Measurements from ENCODE around the gene CD300LB.

CD300LB gene

GRCh38 chr17:74547736-74548135, 16.5 kb upstream of the CD300LB start:
- DNase-seq, result no peak

- no peak for DNase-seq
These were observed 16.0 kb upstream of the CD300LB start for GRCh38 chr17:74547264-74547663.

GRCh38 chr17:74546586-74546985, 15.3 kb upstream of the CD300LB start:
- DNase-seq, result no peak

GRCh38 chr17:74545843-74546230, 14.6 kb upstream of the CD300LB start, which contains the start of gene CD300C:
TSS of gene CD300C (minus strand) at chr17:74546115. CDS start at chr17:74545782, 333 bp downstream.
- DNase-seq, result no peak

GRCh38 chr17:74544991-74545842, 13.9 kb upstream of the CD300LB start:
- no peak for DNase-seq

GRCh38 chr17:74543891-74544760, 12.9 kb upstream of the CD300LB start:
- no peak for DNase-seq

GRCh38 chr17:74543406-74543805, 12.1 kb upstream of the CD300LB start:
- no peak for DNase-seq

GRCh38 chr17:74542727-74543383, 11.6 kb upstream of the CD300LB start:
- no peak for DNase-seq

GRCh38 chr17:74542166-74542565, 10.9 kb upstream of the CD300LB start:
- no peak for DNase-seq

- DNase-seq, result no peak
These were observed 10.2 kb upstream of the CD300LB start for GRCh38 chr17:74541176-74542111.

- no peak for DNase-seq
These were observed 8.1 kb upstream of the CD300LB start for GRCh38 chr17:74539281-74539820.

- no peak for DNase-seq
These were observed 5.6 kb upstream of the CD300LB start for GRCh38 chr17:74536890-74537289.

- no peak for DNase-seq
These were observed 840 bp upstream of the CD300LB start for GRCh38 chr17:74532115-74532514.

- no peak for DNase-seq
These were observed 484 bp downstream of the CD300LB start for GRCh38 chr17:74530831-74531150.

- no peak for DNase-seq
These were observed 2.0 kb downstream of the CD300LB start for GRCh38 chr17:74529243-74529642.

GRCh38 chr17:74528491-74529199, 2.6 kb downstream of the CD300LB start:
- DNase-seq, result no peak

- DNase-seq, result no peak
These were observed 3.5 kb downstream of the CD300LB start for GRCh38 chr17:74527756-74528155.

- DNase-seq, result no peak
These were observed 4.2 kb downstream of the CD300LB start for GRCh38 chr17:74527081-74527480.

GRCh38 chr17:74526681-74527080, 4.6 kb downstream of the CD300LB start:
- DNase-seq, result no peak

- DNase-seq, result no peak
These were observed 5.4 kb downstream of the CD300LB start for GRCh38 chr17:74525781-74526288.

- DNase-seq, result no peak
These were observed 5.9 kb downstream of the CD300LB start for GRCh38 chr17:74525465-74525725.

Measured in stimulated activated CD4-positive, alpha-beta T cell treated with anti-CD3 and anti-CD28 coated beads, Interleukin-4, amount 100 ng/mL, for 4 hours (primary cell).